HCT116 (cell line): ENCODE measurements around the gene GPR31.

Source experiments
- CEBPB ChIP-seq: IDR thresholded peaks from 2 replicates; pipeline ENCODE4 v1.6.1; 2012; ENCODE audit warnings: low read depth
- POLR2A ChIP-seq: IDR thresholded peaks from 2 replicates; pipeline ENCODE4 v1.7.0; 2011; ENCODE audit warnings: borderline replicate concordance; ENCODE audit not compliant: insufficient read depth, insufficient read length; ENCODE audit errors: extremely low read depth
- TF ChIP-seq, protein P1 (sequence below), 3 experiments: fragments of 200-600 bp in 1 of 3; sonication (generic) in 1 of 3; IDR thresholded peaks in 2 of 3; conservative IDR thresholded peaks in 1 of 3; 2 replicates each; pipeline ENCODE4 v1.5.1; 2012 to 2017; ENCODE audit warnings: low read depth in 2 of 3, low read length in 2 of 3, antibody characterized with exemption in 1 of 3, borderline replicate concordance in 1 of 3, control low read depth in 1 of 3, mild to moderate bottlenecking in 1 of 3, mixed read lengths in 1 of 3, mixed run types in 1 of 3, moderate library complexity in 1 of 3; ENCODE audit not compliant: insufficient read depth in 1 of 3
- TF ChIP-seq, protein P2 (sequence below): IDR thresholded peaks from 2 replicates; pipeline ENCODE4 v1.6.1; 2011; ENCODE audit warnings: mild to moderate bottlenecking, low read length, moderate library complexity; ENCODE audit not compliant: insufficient replicate concordance; ENCODE audit errors: extremely low read depth

DNA sequence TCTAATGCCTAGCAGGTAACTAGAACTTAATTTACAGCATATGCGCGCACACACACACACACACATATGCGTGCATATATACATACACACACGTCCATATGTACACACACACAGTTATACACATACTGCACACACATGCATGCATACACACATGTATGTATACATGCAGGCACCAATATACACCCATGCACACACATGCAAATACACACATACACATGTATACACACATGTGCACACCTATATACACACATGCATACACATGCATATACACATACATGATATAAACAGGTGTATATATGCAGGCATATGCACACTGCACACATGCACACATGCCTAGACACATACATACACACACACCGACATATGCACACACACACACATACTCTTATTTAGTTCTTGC lies 33.0 kb downstream of the GPR31 start:
- TF ChIP-seq, protein P1, sequence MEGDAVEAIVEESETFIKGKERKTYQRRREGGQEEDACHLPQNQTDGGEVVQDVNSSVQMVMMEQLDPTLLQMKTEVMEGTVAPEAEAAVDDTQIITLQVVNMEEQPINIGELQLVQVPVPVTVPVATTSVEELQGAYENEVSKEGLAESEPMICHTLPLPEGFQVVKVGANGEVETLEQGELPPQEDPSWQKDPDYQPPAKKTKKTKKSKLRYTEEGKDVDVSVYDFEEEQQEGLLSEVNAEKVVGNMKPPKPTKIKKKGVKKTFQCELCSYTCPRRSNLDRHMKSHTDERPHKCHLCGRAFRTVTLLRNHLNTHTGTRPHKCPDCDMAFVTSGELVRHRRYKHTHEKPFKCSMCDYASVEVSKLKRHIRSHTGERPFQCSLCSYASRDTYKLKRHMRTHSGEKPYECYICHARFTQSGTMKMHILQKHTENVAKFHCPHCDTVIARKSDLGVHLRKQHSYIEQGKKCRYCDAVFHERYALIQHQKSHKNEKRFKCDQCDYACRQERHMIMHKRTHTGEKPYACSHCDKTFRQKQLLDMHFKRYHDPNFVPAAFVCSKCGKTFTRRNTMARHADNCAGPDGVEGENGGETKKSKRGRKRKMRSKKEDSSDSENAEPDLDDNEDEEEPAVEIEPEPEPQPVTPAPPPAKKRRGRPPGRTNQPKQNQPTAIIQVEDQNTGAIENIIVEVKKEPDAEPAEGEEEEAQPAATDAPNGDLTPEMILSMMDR (IDR thresholded peaks at IDR 0.05 in 2 of 3, conservative IDR thresholded peaks at IDR 0.05 in 1 of 3; ENCODE audit: borderline replicate concordance in 1 of 3, insufficient read depth in 1 of 3, low read depth in 2 of 3, low read length in 2 of 3): no peak
- TF ChIP-seq POLR2A: no peak
- TF ChIP-seq, protein P2, sequence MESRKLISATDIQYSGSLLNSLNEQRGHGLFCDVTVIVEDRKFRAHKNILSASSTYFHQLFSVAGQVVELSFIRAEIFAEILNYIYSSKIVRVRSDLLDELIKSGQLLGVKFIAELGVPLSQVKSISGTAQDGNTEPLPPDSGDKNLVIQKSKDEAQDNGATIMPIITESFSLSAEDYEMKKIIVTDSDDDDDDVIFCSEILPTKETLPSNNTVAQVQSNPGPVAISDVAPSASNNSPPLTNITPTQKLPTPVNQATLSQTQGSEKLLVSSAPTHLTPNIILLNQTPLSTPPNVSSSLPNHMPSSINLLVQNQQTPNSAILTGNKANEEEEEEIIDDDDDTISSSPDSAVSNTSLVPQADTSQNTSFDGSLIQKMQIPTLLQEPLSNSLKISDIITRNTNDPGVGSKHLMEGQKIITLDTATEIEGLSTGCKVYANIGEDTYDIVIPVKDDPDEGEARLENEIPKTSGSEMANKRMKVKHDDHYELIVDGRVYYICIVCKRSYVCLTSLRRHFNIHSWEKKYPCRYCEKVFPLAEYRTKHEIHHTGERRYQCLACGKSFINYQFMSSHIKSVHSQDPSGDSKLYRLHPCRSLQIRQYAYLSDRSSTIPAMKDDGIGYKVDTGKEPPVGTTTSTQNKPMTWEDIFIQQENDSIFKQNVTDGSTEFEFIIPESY: no peak
- no peak for TF ChIP-seq CEBPB
